CD4-positive, CD25-positive, alpha-beta regulatory T cell (primary cell): ENCODE results near the gene NUBP1. TPM values are rescaled to one million over a fixed set of nuclear protein-coding genes. Genes with fewer than 3 reads are reported as not detected.

Source experiments
- ATAC-seq, 2 donors: fragments of 150-1000 bp; cut with Tn5 transposase; one replicate each; pipeline ENCODE4 v1.10.0; 2021; ENCODE audit warnings: low read depth in 2 of 2, moderate number of reproducible peaks in 2 of 2, moderate library complexity in 1 of 2
- DNase-seq, 3 donors: peaks; one replicate each; pipeline versions ENCODE4 v3.0.0 to v3.0.0-alpha.2; 2012 to 2022; ENCODE audit warnings: mixed read lengths in 1 of 3
- H3K27ac ChIP-seq: one replicate; pipeline ENCODE4 v1.7.0; 2013; ENCODE audit warnings: mild to moderate bottlenecking, low read length; ENCODE audit not compliant: insufficient read depth, poor library complexity, severe bottlenecking
- H3K27me3 ChIP-seq: one replicate; pipeline ENCODE4 v1.7.0; 2013; ENCODE audit warnings: low read length; ENCODE audit not compliant: control insufficient read depth, insufficient read depth
- H3K36me3 ChIP-seq: one replicate; pipeline ENCODE4 v1.7.0; 2013; ENCODE audit warnings: mild to moderate bottlenecking, low read length, moderate library complexity; ENCODE audit not compliant: control insufficient read depth, insufficient read depth
- H3K4me1 ChIP-seq: 2 replicates; pipeline ENCODE4 v1.7.0; 2013; ENCODE audit warnings: mild to moderate bottlenecking, low read length; ENCODE audit not compliant: insufficient read depth, control insufficient read depth, poor library complexity, severe bottlenecking
- H3K4me3 ChIP-seq: one replicate; pipeline ENCODE4 v1.7.0; 2013; ENCODE audit warnings: low read depth, mild to moderate bottlenecking, low read length, moderate library complexity
- H3K9me3 ChIP-seq, 2 experiments: 1 replicate in 1 of 2; 2 replicates in 1 of 2; pipeline ENCODE4 v1.7.0; 2013; ENCODE audit warnings: low read length in 2 of 2, mild to moderate bottlenecking in 1 of 2, moderate library complexity in 1 of 2; ENCODE audit not compliant: control insufficient read depth in 2 of 2
- H3K27ac Mint-ChIP-seq, 3 donors: one replicate each; pipeline ENCODE4 v1.8.0; 2020 to 2022; ENCODE audit warnings: mild to moderate bottlenecking in 3 of 3, mixed read lengths in 3 of 3, moderate library complexity in 2 of 3
- H3K27me3 Mint-ChIP-seq: one replicate; pipeline ENCODE4 v1.8.0; 2022; ENCODE audit warnings: mild to moderate bottlenecking, mixed read lengths
- H3K36me3 Mint-ChIP-seq: one replicate; pipeline ENCODE4 v1.8.0; 2020; ENCODE audit warnings: mixed read lengths
- H3K4me1 Mint-ChIP-seq, 4 donors: one replicate each; pipeline ENCODE4 v1.8.0; 2020 to 2022; ENCODE audit warnings: mixed read lengths in 4 of 4, mild to moderate bottlenecking in 1 of 4
- H3K4me3 Mint-ChIP-seq, 4 donors: one replicate each; pipeline ENCODE4 v1.8.0; 2020 to 2022; ENCODE audit warnings: mild to moderate bottlenecking in 4 of 4, mixed read lengths in 4 of 4, moderate library complexity in 3 of 4
- H3K9me3 Mint-ChIP-seq, 7 donors: one replicate each; pipeline ENCODE4 v1.8.0; 2020 to 2022; ENCODE audit warnings: mixed read lengths in 7 of 7, mild to moderate bottlenecking in 3 of 7, moderate library complexity in 2 of 7
- polyA plus RNA-seq, 4 donors: library from polyadenylated mRNA; unstranded; fragments of 300-500 nt; fragmentation: Illumina TruSeq; gene quantifications; one replicate each; pipeline ENCODE4 v1.2.3, GENCODE V29; 2021
- total RNA-seq: library from RNA; stranded (reverse); gene quantifications from one replicate; pipeline ENCODE4 v1.2.3, GENCODE V29; 2022

Gene NUBP1
- total and polyA plus RNA-seq, 5 donors from 2014 or later, result 23.2 to 44.4 (median 42.1) TPM

- no peak for DNase-seq
- H3K4me1 Mint-ChIP-seq, result peaks cover 6 to 15% (median 7%) of the 10 kb centered on the region in 4 donors
- no peak for ATAC-seq
- Histone ChIP-seq H3K27me3 (no peaks in the 10 kb centered on the region), H3K27ac (no peak overlapping the region), H3K36me3 (peaks cover 84% of the 10 kb centered on the region), H3K4me1 (no peaks in the 10 kb centered on the region), H3K4me3 (no peak overlapping the region), H3K9me3 (no peaks in the 10 kb centered on the region)
- no peak overlapping the region for H3K4me3 Mint-ChIP-seq
- no peaks in the 10 kb centered on the region for H3K27me3 Mint-ChIP-seq
- peaks cover 56% of the 10 kb centered on the region for H3K36me3 Mint-ChIP-seq
- no peaks in the 10 kb centered on the region for H3K9me3 Mint-ChIP-seq
- H3K27ac Mint-ChIP-seq, result no peak overlapping the region
These were observed 10.0 kb downstream of the NUBP1 start for GRCh38 chr16:10753670-10754069.

- no peak overlapping the region for H3K27ac ChIP-seq
- Mint-ChIP-seq H3K9me3 (no peaks in the 10 kb centered on the region), H3K36me3 (peaks cover 60% of the 10 kb centered on the region), H3K27me3 (no peaks in the 10 kb centered on the region), H3K4me1 (peaks cover 6 to 8% (median 7%) of the 10 kb centered on the region in 4 donors), H3K4me3 (no peak overlapping the region), H3K27ac (no peak overlapping the region)
- no peak overlapping the region for H3K4me3 ChIP-seq
- ATAC-seq (no peak), DNase-seq (no peak)
- H3K9me3 ChIP-seq, result no peaks in the 10 kb centered on the region
- no peaks in the 10 kb centered on the region for H3K27me3 ChIP-seq
- no peaks in the 10 kb centered on the region for H3K4me1 ChIP-seq
- H3K36me3 ChIP-seq, result peaks cover 83% of the 10 kb centered on the region
These were observed 11.3 kb downstream of the NUBP1 start for GRCh38 chr16:10754941-10755340.

DNA sequence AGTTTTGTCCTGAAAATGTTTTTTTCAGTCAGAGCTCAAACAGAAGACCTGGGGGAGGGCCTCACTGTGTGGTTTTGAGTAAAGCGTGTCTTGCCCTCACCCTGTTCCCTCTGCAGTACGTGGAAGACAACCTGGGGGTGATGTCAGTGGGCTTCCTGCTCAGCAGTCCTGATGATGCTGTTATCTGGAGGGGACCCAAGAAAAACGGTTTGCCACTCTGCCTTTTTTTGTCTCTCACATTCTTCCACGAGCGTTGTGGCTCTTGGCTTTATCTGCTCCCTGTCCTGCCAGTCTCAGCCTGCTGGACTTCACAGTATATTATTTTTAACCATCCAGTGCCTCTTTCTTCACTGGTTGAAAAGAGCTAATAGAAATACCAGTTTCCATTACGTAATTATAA, 12.9 kb downstream of the NUBP1 start:
- DNase-seq (no peak), ATAC-seq (no peak)
- Histone ChIP-seq H3K4me3 (no peak overlapping the region), H3K9me3 (no peaks in the 10 kb centered on the region), H3K27me3 (no peaks in the 10 kb centered on the region), H3K27ac (no peak overlapping the region), H3K4me1 (no peaks in the 10 kb centered on the region), H3K36me3 (peaks cover 86% of the 10 kb centered on the region)
- H3K4me3 Mint-ChIP-seq, result no peak overlapping the region
- peaks cover 0 to 7% (median 2%) of the 10 kb centered on the region in 4 donors for H3K4me1 Mint-ChIP-seq
- H3K9me3 Mint-ChIP-seq, result no peaks in the 10 kb centered on the region
- H3K27ac Mint-ChIP-seq, result no peak overlapping the region
- H3K27me3 Mint-ChIP-seq, result no peaks in the 10 kb centered on the region
- peaks cover 65% of the 10 kb centered on the region for H3K36me3 Mint-ChIP-seq

GRCh38 chr16:10760858-10761257, 17.2 kb downstream of the NUBP1 start:
- Histone ChIP-seq H3K27me3 (no peaks in the 10 kb centered on the region), H3K9me3 (no peaks in the 10 kb centered on the region), H3K4me3 (no peak overlapping the region), H3K4me1 (no peaks in the 10 kb centered on the region), H3K36me3 (peaks cover 79% of the 10 kb centered on the region), H3K27ac (no peak overlapping the region)
- Mint-ChIP-seq H3K36me3 (peaks cover 65% of the 10 kb centered on the region), H3K9me3 (peaks cover 0 to 2% (median 0%) of the 10 kb centered on the region in 7 donors), H3K4me1 (peaks cover 0 to 3% (median 0%) of the 10 kb centered on the region in 4 donors), H3K27ac (peak overlapping the region in 2 of 3 donors; percentile 60 to 86), H3K4me3 (no peak overlapping the region), H3K27me3 (no peaks in the 10 kb centered on the region)
- no peak for DNase-seq
- ATAC-seq, result no peak

GRCh38 chr16:10761373-10761772, 17.7 kb downstream of the NUBP1 start:
- H3K4me3 ChIP-seq, result no peak overlapping the region
- H3K4me3 Mint-ChIP-seq, result no peak overlapping the region
- H3K4me1 Mint-ChIP-seq, result peaks cover 0 to 8% (median 0%) of the 10 kb centered on the region in 4 donors
- H3K4me1 ChIP-seq, result no peaks in the 10 kb centered on the region
- peaks cover 67% of the 10 kb centered on the region for H3K36me3 Mint-ChIP-seq
- ATAC-seq (no peak), DNase-seq (no peak)
- H3K36me3 ChIP-seq, result peaks cover 73% of the 10 kb centered on the region
- no peak overlapping the region for H3K27ac ChIP-seq
- H3K9me3 Mint-ChIP-seq, result peaks cover 0 to 2% (median 0%) of the 10 kb centered on the region in 7 donors
- no peaks in the 10 kb centered on the region for H3K9me3 ChIP-seq
- no peaks in the 10 kb centered on the region for H3K27me3 Mint-ChIP-seq
- H3K27me3 ChIP-seq, result no peaks in the 10 kb centered on the region
- H3K27ac Mint-ChIP-seq, result no peak overlapping the region

- H3K27ac ChIP-seq, result no peak overlapping the region
- no peak overlapping the region for H3K4me3 Mint-ChIP-seq
- H3K9me3 Mint-ChIP-seq, result peaks cover 0 to 2% (median 0%) of the 10 kb centered on the region in 7 donors
- no peaks in the 10 kb centered on the region for H3K27me3 Mint-ChIP-seq
- no peaks in the 10 kb centered on the region for H3K9me3 ChIP-seq
- H3K27me3 ChIP-seq, result no peaks in the 10 kb centered on the region
- H3K36me3 Mint-ChIP-seq, result peaks cover 61% of the 10 kb centered on the region
- no peak overlapping the region for H3K4me3 ChIP-seq
- no peak overlapping the region for H3K27ac Mint-ChIP-seq
- H3K4me1 ChIP-seq, result no peaks in the 10 kb centered on the region
- peaks cover 63% of the 10 kb centered on the region for H3K36me3 ChIP-seq
- no peak for DNase-seq
- ATAC-seq, result no peak
- H3K4me1 Mint-ChIP-seq, result peaks cover 0 to 9% (median 0%) of the 10 kb centered on the region in 4 donors
These were observed 18.8 kb downstream of the NUBP1 start for GRCh38 chr16:10762336-10763016.

DNA sequence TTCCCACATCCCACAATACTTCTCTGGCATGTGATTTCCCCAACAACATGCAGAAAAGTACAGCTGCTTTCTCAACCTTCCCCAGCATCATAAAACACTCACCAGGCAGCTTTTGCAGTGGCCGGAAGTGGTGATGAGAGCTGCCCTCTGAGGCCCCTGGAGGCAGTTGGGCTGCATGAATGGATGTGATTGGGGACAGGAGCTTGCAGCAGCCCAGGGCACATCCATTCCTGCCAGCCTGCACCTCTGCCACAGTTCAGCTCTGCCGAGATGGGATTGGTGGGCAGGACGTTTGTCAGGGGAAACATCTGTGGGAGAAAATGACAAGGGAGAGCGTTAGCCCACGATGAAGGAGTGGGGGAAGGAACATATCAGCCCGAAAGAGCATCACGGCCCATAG, 19.8 kb downstream of the NUBP1 start:
- Mint-ChIP-seq H3K27me3 (no peaks in the 10 kb centered on the region), H3K4me1 (peaks cover 0 to 9% (median 0%) of the 10 kb centered on the region in 4 donors), H3K27ac (no peak overlapping the region), H3K9me3 (peaks cover 0 to 2% (median 0%) of the 10 kb centered on the region in 7 donors), H3K4me3 (no peak overlapping the region), H3K36me3 (peaks cover 62% of the 10 kb centered on the region)
- no peak for DNase-seq
- H3K36me3 ChIP-seq, result peaks cover 56% of the 10 kb centered on the region
- no peaks in the 10 kb centered on the region for H3K27me3 ChIP-seq
- no peak overlapping the region for H3K4me3 ChIP-seq
- ATAC-seq, result no peak
- no peak overlapping the region for H3K27ac ChIP-seq
- H3K9me3 ChIP-seq, result no peaks in the 10 kb centered on the region
- no peaks in the 10 kb centered on the region for H3K4me1 ChIP-seq

DNA sequence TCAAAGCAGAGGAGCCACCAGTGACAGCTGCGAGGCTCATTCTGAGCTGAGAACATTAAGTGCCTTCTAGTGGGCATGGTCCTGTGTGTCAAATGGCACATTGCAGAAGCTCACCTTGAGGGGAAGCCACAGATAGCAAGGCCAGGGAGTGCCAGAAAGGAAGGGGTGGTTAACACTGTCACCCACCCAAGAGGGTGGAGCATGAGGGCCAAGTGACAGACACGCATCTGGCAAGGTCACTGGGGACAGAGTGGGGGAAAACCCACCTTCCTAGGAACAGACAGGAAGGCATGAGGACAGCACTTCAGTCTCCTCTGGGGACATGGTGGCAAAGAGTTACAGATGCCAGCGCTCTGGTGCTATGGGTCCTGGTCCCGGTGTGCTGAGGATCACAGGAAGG, 22.1 kb downstream of the NUBP1 start:
- no peaks in the 10 kb centered on the region for H3K27me3 Mint-ChIP-seq
- no peak overlapping the region for H3K27ac ChIP-seq
- H3K4me3 Mint-ChIP-seq, result no peak overlapping the region
- no peak overlapping the region for H3K4me3 ChIP-seq
- H3K4me1 ChIP-seq, result no peaks in the 10 kb centered on the region
- no peaks in the 10 kb centered on the region for H3K9me3 ChIP-seq
- ATAC-seq, result peak in 1 of 2 donors; percentile 48
- peaks cover 42% of the 10 kb centered on the region for H3K36me3 ChIP-seq
- peaks cover 51% of the 10 kb centered on the region for H3K36me3 Mint-ChIP-seq
- peaks cover 0 to 2% (median 0%) of the 10 kb centered on the region in 7 donors for H3K9me3 Mint-ChIP-seq
- peak in 1 of 3 donors; percentile 15 for DNase-seq
- H3K27me3 ChIP-seq, result no peaks in the 10 kb centered on the region
- H3K4me1 Mint-ChIP-seq, result peaks cover 0 to 10% (median 3%) of the 10 kb centered on the region in 4 donors
- H3K27ac Mint-ChIP-seq, result peak overlapping the region in 1 of 3 donors; percentile 91
